ENCODE measurements around the gene MFAP4. TPM values are rescaled to one million over a fixed set of nuclear protein-coding genes. Genes with fewer than 3 reads are reported as not detected.
A peak's percentile ranks its signal among the peaks of the same experiment; 100 is the strongest.

The MFAP4 gene
- total RNA-seq, 1 experiment from 2014 or later, result not detected

- Mint-ChIP-seq H3K36me3 (ENCODE audit: insufficient read depth, unreplicated experiment) (no peaks in the 10 kb centered on the region), H3K4me1 (ENCODE audit: low read depth, unreplicated experiment) (peaks cover 13% of the 10 kb centered on the region), H3K9me3 (ENCODE audit: unreplicated experiment) (no peaks in the 10 kb centered on the region), H3K4me3 (ENCODE audit: unreplicated experiment) (no peak overlapping the region), H3K27ac (ENCODE audit: unreplicated experiment) (no peak overlapping the region), H3K27me3 (ENCODE audit: insufficient read depth, unreplicated experiment) (no peaks in the 10 kb centered on the region)
- peaks cover 11% of the 10 kb centered on the region for H3K4me1 ChIP-seq
- POLR2A ChIA-PET, result no interaction called here
- CTCF ChIA-PET, result no interaction called here
- intact Hi-C loops (cut with micrococcal nuclease; ENCODE audit: unreplicated experiment), result no loop called here
- H3K36me3 ChIP-seq (ENCODE audit: control insufficient read depth, insufficient read depth, low read length), result no peaks in the 10 kb centered on the region
- TF ChIP-seq CTCF (IDR thresholded peaks at IDR 0.05; ENCODE audit: insufficient read depth in 1 of 2, low read depth in 1 of 2, low read length in 1 of 2, severe bottlenecking in 1 of 2, unreplicated experiment in 1 of 2), result no peak
- no peaks in the 10 kb centered on the region for H3K9me3 ChIP-seq
- H3K27me3 ChIP-seq (replicated peaks; ENCODE audit: control insufficient read depth, insufficient read depth, low read length), result no peaks in the 10 kb centered on the region
- BruUV-seq (replicated peaks), result no TSS peak
- H3K4me3 ChIP-seq (ENCODE audit: low read depth, low read length), result no peak overlapping the region
- DNase-seq, result no peak
Observed at GRCh38 chr17:19371259-19372010, 15.6 kb downstream of the MFAP4 start.

- peak in 1 of 2 experiments; percentile 33 for DNase-seq
- Histone ChIP-seq H3K36me3 (ENCODE audit: control insufficient read depth, insufficient read depth, low read length) (no peaks in the 10 kb centered on the region), H3K9me3 (no peaks in the 10 kb centered on the region), H3K4me3 (ENCODE audit: low read depth, low read length) (no peak overlapping the region), H3K4me1 (peaks cover 5% of the 10 kb centered on the region), H3K27me3 (replicated peaks; ENCODE audit: control insufficient read depth, insufficient read depth, low read length) (no peaks in the 10 kb centered on the region)
- no peaks in the 10 kb centered on the region for H3K36me3 Mint-ChIP-seq (ENCODE audit: insufficient read depth, unreplicated experiment)
- no peaks in the 10 kb centered on the region for H3K9me3 Mint-ChIP-seq (ENCODE audit: unreplicated experiment)
- POLR2A ChIA-PET, result no interaction called here
- intact Hi-C loops (cut with micrococcal nuclease; ENCODE audit: unreplicated experiment), result no loop called here
- no peaks in the 10 kb centered on the region for H3K27me3 Mint-ChIP-seq (ENCODE audit: insufficient read depth, unreplicated experiment)
- no peak overlapping the region for H3K4me3 Mint-ChIP-seq (ENCODE audit: unreplicated experiment)
- TF ChIP-seq CTCF (IDR thresholded peaks at IDR 0.05; ENCODE audit: insufficient read depth in 1 of 2, low read depth in 1 of 2, low read length in 1 of 2, severe bottlenecking in 1 of 2, unreplicated experiment in 1 of 2), result no peak
- CTCF ChIA-PET, result no interaction called here
- peaks cover 6% of the 10 kb centered on the region for H3K4me1 Mint-ChIP-seq (ENCODE audit: low read depth, unreplicated experiment)
- BruUV-seq (replicated peaks), result no TSS peak
- no peak overlapping the region for H3K27ac Mint-ChIP-seq (ENCODE audit: unreplicated experiment)
Observed at GRCh38 chr17:19370493-19370960, 16.5 kb downstream of the MFAP4 start.

- no peak overlapping the region for H3K4me3 Mint-ChIP-seq (ENCODE audit: unreplicated experiment)
- no peak overlapping the region for H3K27ac Mint-ChIP-seq (ENCODE audit: unreplicated experiment)
- Histone ChIP-seq H3K27me3 (replicated peaks; ENCODE audit: control insufficient read depth, insufficient read depth, low read length) (no peaks in the 10 kb centered on the region), H3K36me3 (ENCODE audit: control insufficient read depth, insufficient read depth, low read length) (no peaks in the 10 kb centered on the region), H3K4me3 (ENCODE audit: low read depth, low read length) (no peak overlapping the region), H3K4me1 (peaks cover 5% of the 10 kb centered on the region), H3K9me3 (no peaks in the 10 kb centered on the region)
- peaks cover 6% of the 10 kb centered on the region for H3K4me1 Mint-ChIP-seq (ENCODE audit: low read depth, unreplicated experiment)
- no peak for DNase-seq
- POLR2A ChIA-PET, result no interaction called here
- BruUV-seq (replicated peaks), result no TSS peak
- H3K27me3 Mint-ChIP-seq (ENCODE audit: insufficient read depth, unreplicated experiment), result no peaks in the 10 kb centered on the region
- no peak for TF ChIP-seq CTCF (IDR thresholded peaks at IDR 0.05; ENCODE audit: insufficient read depth in 1 of 2, low read depth in 1 of 2, low read length in 1 of 2, severe bottlenecking in 1 of 2, unreplicated experiment in 1 of 2)
- intact Hi-C loops (cut with micrococcal nuclease; ENCODE audit: unreplicated experiment), result no loop called here
- no peaks in the 10 kb centered on the region for H3K9me3 Mint-ChIP-seq (ENCODE audit: unreplicated experiment)
- no peaks in the 10 kb centered on the region for H3K36me3 Mint-ChIP-seq (ENCODE audit: insufficient read depth, unreplicated experiment)
- CTCF ChIA-PET, result no interaction called here
Observed at GRCh38 chr17:19369846-19370492, 17.0 kb downstream of the MFAP4 start.
